RWPE2 (cell line): ENCODE results near the gene KCNC1.
A peak's percentile ranks its signal among the peaks of the same experiment; 100 is the strongest.

Experiments used
- ATAC-seq: fragments of 200-7000 bp; cut with Tn5 transposase; 3 replicates; pipeline ENCODE4 v1.9.1; 2021; ENCODE audit warnings: low read depth
- DNase-seq: peaks from one replicate; pipeline ENCODE4 v3.0.0-alpha.2; 2020; ENCODE audit warnings: low spot score
- H3K27ac ChIP-seq: fragments of 450-650 bp; 2 replicates; pipeline ENCODE4 v1.5.1; 2017; ENCODE audit warnings: mild to moderate bottlenecking; ENCODE audit not compliant: poor library complexity, severe bottlenecking
- H3K27me3 ChIP-seq: fragments of 250-450 bp; sonication (Bioruptor Pico); 2 replicates; pipeline ENCODE4 v1.5.1; 2021; ENCODE audit warnings: mild to moderate bottlenecking, moderate library complexity; ENCODE audit not compliant: insufficient read depth, poor library complexity, severe bottlenecking
- H3K36me3 ChIP-seq: fragments of 250-450 bp; sonication (Bioruptor Pico); 2 replicates; pipeline ENCODE4 v1.5.1; 2020; ENCODE audit warnings: low read depth, mild to moderate bottlenecking, moderate library complexity
- H3K4me1 ChIP-seq: fragments of 250-450 bp; sonication (Bioruptor Pico); 2 replicates; pipeline ENCODE4 v1.5.1; 2021; ENCODE audit warnings: mild to moderate bottlenecking, moderate library complexity; ENCODE audit not compliant: insufficient read depth, poor library complexity, severe bottlenecking
- H3K4me3 ChIP-seq: fragments of 250-450 bp; sonication (Bioruptor Pico); 2 replicates; pipeline ENCODE4 v1.5.1; 2021; ENCODE audit warnings: mild to moderate bottlenecking, moderate library complexity; ENCODE audit not compliant: severe bottlenecking
- H3K9me3 ChIP-seq: fragments of 250-450 bp; sonication (Bioruptor Pico); 2 replicates; pipeline ENCODE4 v1.5.1; 2021; ENCODE audit warnings: mild to moderate bottlenecking, moderate library complexity; ENCODE audit not compliant: severe bottlenecking
- TF ChIP-seq, protein P1 (sequence below): fragments of 450-650 bp; IDR thresholded peaks from one replicate; pipeline ENCODE4 v1.5.1; 2017; ENCODE audit warnings: mild to moderate bottlenecking, moderate library complexity; ENCODE audit not compliant: poor library complexity, severe bottlenecking

KCNC1 gene

GRCh38 chr11:17740649-17741235 lies 6.2 kb downstream of the KCNC1 start:
- Histone ChIP-seq H3K4me1 (no peaks in the 10 kb centered on the region), H3K36me3 (no peaks in the 10 kb centered on the region), H3K27ac (no peak overlapping the region), H3K9me3 (no peaks in the 10 kb centered on the region), H3K4me3 (no peak overlapping the region), H3K27me3 (peaks cover 29% of the 10 kb centered on the region)
- TF ChIP-seq, protein P1, sequence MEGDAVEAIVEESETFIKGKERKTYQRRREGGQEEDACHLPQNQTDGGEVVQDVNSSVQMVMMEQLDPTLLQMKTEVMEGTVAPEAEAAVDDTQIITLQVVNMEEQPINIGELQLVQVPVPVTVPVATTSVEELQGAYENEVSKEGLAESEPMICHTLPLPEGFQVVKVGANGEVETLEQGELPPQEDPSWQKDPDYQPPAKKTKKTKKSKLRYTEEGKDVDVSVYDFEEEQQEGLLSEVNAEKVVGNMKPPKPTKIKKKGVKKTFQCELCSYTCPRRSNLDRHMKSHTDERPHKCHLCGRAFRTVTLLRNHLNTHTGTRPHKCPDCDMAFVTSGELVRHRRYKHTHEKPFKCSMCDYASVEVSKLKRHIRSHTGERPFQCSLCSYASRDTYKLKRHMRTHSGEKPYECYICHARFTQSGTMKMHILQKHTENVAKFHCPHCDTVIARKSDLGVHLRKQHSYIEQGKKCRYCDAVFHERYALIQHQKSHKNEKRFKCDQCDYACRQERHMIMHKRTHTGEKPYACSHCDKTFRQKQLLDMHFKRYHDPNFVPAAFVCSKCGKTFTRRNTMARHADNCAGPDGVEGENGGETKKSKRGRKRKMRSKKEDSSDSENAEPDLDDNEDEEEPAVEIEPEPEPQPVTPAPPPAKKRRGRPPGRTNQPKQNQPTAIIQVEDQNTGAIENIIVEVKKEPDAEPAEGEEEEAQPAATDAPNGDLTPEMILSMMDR = no peak
- ATAC-seq = no peak
- no peak for DNase-seq

GRCh38 chr11:17741487-17741886 lies 6.9 kb downstream of the KCNC1 start:
- no peaks in the 10 kb centered on the region for H3K9me3 ChIP-seq
- no peak overlapping the region for H3K27ac ChIP-seq
- no peak overlapping the region for H3K4me3 ChIP-seq
- peaks cover 21% of the 10 kb centered on the region for H3K27me3 ChIP-seq
- ATAC-seq = no peak
- H3K36me3 ChIP-seq = no peaks in the 10 kb centered on the region
- no peak for DNase-seq
- TF ChIP-seq, protein P1 = no peak
- H3K4me1 ChIP-seq = no peaks in the 10 kb centered on the region

DNA sequence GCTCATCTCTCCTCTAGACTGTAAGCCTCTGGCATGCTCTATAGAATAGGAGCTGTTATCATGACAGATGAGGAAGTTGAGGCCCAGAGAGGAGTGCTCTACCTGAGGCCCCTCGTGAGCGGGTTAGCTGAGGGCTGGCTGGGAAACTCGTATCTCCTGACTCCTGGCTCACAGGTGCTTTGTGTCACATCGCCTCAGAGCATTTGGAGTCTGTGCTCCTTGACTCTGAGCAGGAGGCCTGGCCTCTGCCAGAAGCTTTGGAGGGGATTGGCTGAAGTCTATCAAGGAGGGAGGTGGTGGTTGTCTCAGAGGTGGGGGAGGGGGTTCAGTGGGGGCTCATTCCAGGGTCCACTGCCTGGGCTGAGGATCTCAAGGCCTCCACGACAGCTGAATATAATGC lies 7.4 kb downstream of the KCNC1 start:
- TF ChIP-seq, protein P1 = no peak
- H3K9me3 ChIP-seq = no peaks in the 10 kb centered on the region
- H3K4me1 ChIP-seq = no peaks in the 10 kb centered on the region
- H3K27ac ChIP-seq = no peak overlapping the region
- H3K4me3 ChIP-seq = no peak overlapping the region
- peaks cover 16% of the 10 kb centered on the region for H3K27me3 ChIP-seq
- no peak for ATAC-seq
- no peak for DNase-seq
- H3K36me3 ChIP-seq = no peaks in the 10 kb centered on the region

DNA sequence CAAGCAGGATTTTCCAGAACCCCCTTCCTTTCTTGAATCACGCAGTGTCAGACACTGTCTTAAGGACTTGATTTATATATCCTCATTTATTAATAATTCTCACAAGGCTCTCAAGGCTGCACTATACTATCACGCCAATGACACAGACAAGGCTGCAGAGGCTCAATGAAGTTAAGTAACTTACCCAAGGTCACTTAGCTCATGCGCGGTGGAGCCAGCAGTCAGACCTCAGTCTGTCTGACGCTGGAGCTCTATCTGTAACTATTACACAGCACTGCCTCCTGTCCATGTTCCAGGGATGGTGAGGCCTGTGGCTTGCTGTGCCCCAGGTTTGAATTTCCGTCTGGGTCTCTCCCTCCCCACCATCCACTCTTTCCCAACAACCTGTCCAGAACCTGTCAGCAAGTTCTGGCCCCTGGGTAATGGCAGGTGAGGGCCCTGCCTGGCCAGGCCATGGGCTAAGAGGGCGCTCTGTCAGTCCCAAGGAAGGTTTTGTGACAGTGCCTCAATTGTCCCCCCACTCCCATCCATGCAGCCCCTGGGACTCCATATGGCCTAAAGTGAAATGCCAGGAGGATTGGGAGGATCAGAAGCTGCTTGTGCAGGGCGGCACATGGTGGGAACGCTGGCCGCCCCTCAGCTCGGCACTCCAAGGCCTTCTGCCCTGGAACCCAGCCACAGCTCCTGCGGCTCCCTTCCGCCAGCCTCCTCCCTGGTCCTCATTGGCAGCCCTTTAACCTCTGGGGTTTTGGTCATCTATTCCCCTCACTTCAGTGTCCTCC lies 8.6 kb downstream of the KCNC1 start:
- no peak for ATAC-seq
- H3K4me1 ChIP-seq = no peaks in the 10 kb centered on the region
- no peaks in the 10 kb centered on the region for H3K36me3 ChIP-seq
- DNase-seq = peak; percentile 33
- H3K4me3 ChIP-seq = no peak overlapping the region
- peaks cover 8% of the 10 kb centered on the region for H3K27me3 ChIP-seq
- no peak overlapping the region for H3K27ac ChIP-seq
- TF ChIP-seq, protein P1 = no peak
- no peaks in the 10 kb centered on the region for H3K9me3 ChIP-seq

GRCh38 chr11:17743808-17744119 lies 9.2 kb downstream of the KCNC1 start:
- TF ChIP-seq, protein P1 = no peak
- Histone ChIP-seq H3K27ac (no peak overlapping the region), H3K36me3 (no peaks in the 10 kb centered on the region), H3K9me3 (no peaks in the 10 kb centered on the region), H3K4me1 (no peaks in the 10 kb centered on the region), H3K27me3 (peaks cover 6% of the 10 kb centered on the region), H3K4me3 (no peak overlapping the region)
- DNase-seq (peak; percentile 47), ATAC-seq (peak; percentile 44)
